ENCODE measurements around the gene NUDT15.

Gene NUDT15

DNA sequence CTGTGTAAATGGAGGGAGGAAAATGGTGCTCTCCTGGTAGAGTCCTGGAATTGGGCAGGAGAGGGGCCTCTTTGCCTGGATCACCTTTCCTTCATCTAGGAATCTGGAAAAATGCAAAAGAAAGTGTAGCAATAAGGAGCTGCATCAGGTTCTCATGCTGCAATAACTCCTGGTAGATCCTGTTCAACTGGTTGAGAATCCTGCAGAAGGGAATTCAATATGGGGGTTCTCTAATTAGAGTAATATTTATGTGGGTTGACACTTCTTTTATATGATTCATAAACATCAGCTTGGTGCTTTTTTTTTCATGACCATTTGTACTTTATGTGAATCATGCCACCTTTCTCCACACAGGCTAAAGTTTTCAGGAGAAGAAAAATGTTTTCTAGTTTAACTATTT, 9.5 kb upstream of the NUDT15 start:
- Histone ChIP-seq H3K27ac (no peak overlapping the region), H3K4me3 (ENCODE audit: low read depth, low read length) (no peak overlapping the region), H3K9me3 (ENCODE audit: severe bottlenecking) (no peaks in the 10 kb centered on the region), H3K27me3 (ENCODE audit: insufficient read depth, low read depth, severe bottlenecking) (no peaks in the 10 kb centered on the region), H3K36me3 (no peaks in the 10 kb centered on the region)
- TF ChIP-seq, protein P1, sequence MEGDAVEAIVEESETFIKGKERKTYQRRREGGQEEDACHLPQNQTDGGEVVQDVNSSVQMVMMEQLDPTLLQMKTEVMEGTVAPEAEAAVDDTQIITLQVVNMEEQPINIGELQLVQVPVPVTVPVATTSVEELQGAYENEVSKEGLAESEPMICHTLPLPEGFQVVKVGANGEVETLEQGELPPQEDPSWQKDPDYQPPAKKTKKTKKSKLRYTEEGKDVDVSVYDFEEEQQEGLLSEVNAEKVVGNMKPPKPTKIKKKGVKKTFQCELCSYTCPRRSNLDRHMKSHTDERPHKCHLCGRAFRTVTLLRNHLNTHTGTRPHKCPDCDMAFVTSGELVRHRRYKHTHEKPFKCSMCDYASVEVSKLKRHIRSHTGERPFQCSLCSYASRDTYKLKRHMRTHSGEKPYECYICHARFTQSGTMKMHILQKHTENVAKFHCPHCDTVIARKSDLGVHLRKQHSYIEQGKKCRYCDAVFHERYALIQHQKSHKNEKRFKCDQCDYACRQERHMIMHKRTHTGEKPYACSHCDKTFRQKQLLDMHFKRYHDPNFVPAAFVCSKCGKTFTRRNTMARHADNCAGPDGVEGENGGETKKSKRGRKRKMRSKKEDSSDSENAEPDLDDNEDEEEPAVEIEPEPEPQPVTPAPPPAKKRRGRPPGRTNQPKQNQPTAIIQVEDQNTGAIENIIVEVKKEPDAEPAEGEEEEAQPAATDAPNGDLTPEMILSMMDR (IDR thresholded peaks at IDR 0.05; ENCODE audit: low read depth, low read length) = no peak
- no peak for DNase-seq

DNA sequence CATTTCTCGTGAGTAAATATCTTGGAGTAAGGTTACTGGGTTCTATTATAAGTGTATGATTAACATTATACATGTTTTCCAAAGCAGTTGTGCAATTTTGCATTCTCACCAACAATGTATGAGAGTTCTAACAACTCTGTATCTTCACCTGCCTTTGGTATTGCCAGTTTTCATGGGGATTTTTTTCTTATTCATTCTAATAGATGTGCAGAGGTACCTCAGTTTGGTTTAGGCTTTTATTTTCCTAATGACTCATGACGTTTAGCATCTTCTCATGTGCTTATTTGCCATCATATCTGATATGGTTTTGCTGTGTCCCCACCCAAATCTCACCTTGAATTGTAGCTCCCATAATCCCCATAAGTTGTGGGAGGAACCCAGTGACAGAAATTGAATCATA, 7.7 kb upstream of the NUDT15 start:
- Histone ChIP-seq H3K4me3 (ENCODE audit: low read depth, low read length) (no peak overlapping the region), H3K9me3 (ENCODE audit: severe bottlenecking) (no peaks in the 10 kb centered on the region), H3K27ac (no peak overlapping the region), H3K27me3 (ENCODE audit: insufficient read depth, low read depth, severe bottlenecking) (no peaks in the 10 kb centered on the region), H3K36me3 (no peaks in the 10 kb centered on the region)
- TF ChIP-seq, protein P1 (IDR thresholded peaks at IDR 0.05; ENCODE audit: low read depth, low read length) = no peak
- no peak for DNase-seq

DNA sequence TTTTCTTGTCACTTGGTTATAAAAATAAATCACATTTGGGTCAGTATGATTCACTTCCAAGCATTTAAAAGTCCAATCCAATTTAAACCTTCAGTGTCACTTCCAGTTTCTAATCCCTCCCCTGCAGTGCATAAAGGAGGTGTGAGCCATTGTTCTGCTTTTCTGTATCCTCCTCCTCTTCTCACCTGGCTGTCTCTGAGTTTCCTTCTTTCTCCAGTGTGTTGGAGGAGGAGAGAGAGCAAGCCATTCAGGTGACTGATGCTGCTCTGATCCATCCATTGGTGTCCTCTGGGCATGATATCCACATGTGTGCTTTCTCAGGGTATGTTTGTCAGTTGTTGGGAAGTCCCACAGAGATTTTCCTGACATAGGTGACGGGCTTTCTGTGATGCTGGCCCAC, 1.2 kb downstream of the NUDT15 start:
- Histone ChIP-seq H3K36me3 (no peaks in the 10 kb centered on the region), H3K27me3 (ENCODE audit: insufficient read depth, low read depth, severe bottlenecking) (no peaks in the 10 kb centered on the region), H3K27ac (no peak overlapping the region), H3K9me3 (ENCODE audit: severe bottlenecking) (no peaks in the 10 kb centered on the region), H3K4me3 (ENCODE audit: low read depth, low read length) (no peak overlapping the region)
- TF ChIP-seq, protein P1 (IDR thresholded peaks at IDR 0.05; ENCODE audit: low read depth, low read length) = no peak
- DNase-seq = no peak

DNA sequence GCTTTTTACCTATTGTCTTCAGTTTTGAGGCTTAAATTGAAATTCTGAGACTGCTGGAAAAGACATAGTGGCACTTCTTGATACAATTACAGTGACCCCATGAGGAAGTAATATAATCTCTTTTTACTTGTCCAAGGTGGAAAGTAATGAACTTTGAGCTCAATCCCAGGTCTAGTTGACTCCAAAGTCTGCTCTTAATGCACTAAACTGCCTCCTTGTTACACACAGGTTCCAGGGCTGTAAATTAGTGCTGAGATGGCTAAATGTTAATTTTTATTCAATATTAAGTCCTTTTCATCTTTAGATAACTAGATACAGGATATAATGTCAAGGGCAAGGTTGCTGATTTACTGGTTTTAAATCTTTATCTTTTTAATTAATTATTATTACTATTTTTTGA, 2.5 kb downstream of the NUDT15 start:
- TF ChIP-seq, protein P1 (IDR thresholded peaks at IDR 0.05; ENCODE audit: low read depth, low read length) = no peak
- Histone ChIP-seq H3K27ac (no peak overlapping the region), H3K36me3 (no peaks in the 10 kb centered on the region), H3K27me3 (ENCODE audit: insufficient read depth, low read depth, severe bottlenecking) (no peaks in the 10 kb centered on the region), H3K4me3 (ENCODE audit: low read depth, low read length) (no peak overlapping the region), H3K9me3 (ENCODE audit: severe bottlenecking) (no peaks in the 10 kb centered on the region)
- DNase-seq = no peak

DNA sequence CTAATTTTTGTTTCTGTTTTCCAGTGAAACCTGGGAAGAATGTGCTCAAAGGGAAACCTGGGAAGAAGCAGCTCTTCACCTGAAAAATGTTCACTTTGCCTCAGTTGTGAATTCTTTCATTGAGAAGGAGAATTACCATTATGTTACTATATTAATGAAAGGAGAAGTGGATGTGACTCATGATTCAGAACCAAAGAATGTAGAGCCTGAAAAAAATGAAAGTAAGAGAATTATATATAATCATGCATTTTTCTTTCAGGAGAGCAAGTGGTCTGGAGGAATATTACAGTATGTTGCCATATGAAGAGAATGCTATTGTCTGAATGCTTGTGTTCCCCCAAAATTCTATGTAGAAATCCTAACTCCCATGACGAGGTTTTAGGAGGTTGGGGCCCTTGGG, 3.4 kb downstream of the NUDT15 start:
- H3K36me3 ChIP-seq = no peaks in the 10 kb centered on the region
- no peaks in the 10 kb centered on the region for H3K9me3 ChIP-seq (ENCODE audit: severe bottlenecking)
- TF ChIP-seq, protein P1 (IDR thresholded peaks at IDR 0.05; ENCODE audit: low read depth, low read length) = no peak
- H3K4me3 ChIP-seq (ENCODE audit: low read depth, low read length) = no peak overlapping the region
- no peak overlapping the region for H3K27ac ChIP-seq
- no peaks in the 10 kb centered on the region for H3K27me3 ChIP-seq (ENCODE audit: insufficient read depth, low read depth, severe bottlenecking)
- no peak for DNase-seq

DNA sequence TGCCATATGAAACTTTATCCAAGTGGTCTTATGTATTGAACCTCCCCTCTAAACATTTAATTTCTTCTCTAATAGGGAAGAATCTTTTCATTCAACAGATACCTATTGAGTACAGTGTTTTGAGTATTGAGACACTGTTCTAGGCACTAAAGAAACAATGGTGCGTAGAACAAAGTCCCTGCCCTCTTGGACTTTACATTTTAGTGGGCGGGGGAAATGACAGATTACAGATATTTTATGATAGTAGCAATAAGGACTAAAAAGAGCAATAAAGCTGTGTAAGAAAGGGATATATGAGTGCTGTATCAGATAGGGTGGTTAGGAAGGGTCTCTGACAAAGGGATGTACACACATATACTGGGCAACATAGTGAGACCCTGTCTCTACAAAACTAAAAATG, 5.4 kb downstream of the NUDT15 start:
- TF ChIP-seq, protein P1 (IDR thresholded peaks at IDR 0.05; ENCODE audit: low read depth, low read length) = no peak

More for the DNA sequence above, 5.4 kb downstream of the NUDT15 start:
- Histone ChIP-seq H3K36me3 (no peaks in the 10 kb centered on the region), H3K27ac (no peak overlapping the region), H3K9me3 (ENCODE audit: severe bottlenecking) (no peaks in the 10 kb centered on the region), H3K4me3 (ENCODE audit: low read depth, low read length) (no peak overlapping the region), H3K27me3 (ENCODE audit: insufficient read depth, low read depth, severe bottlenecking) (no peaks in the 10 kb centered on the region)
- no peak for DNase-seq
